Stimulated activated CD4-positive, alpha-beta T cell treated with anti-CD3 and anti-CD28 coated beads, Interleukin-1b, Interleukin-23, amount 100 ng/mL, for 48 hours (primary cell): ENCODE results near the gene SST.

Experiments
- DNase-seq: peaks from one replicate; pipeline ENCODE4 v3.0.0-alpha.2; 2020

Gene SST

DNA sequence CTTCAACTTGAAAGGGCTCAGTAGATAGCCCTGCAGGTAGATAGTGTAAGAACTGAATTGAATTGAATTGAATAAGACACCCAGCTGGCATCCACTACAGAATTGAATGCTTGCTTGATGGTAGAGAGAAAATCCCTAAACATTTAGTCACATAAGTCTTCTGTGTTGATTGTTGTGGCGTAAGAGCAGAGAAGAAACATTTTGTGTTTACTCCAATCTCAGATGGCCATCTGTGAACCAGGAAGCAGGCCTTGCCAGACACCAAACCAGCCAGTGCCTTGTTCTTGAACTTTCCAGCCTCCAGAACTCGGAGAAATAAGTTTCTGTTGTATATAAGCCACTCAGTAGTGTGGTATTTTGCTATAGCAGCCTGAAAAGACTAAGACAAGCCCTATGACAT is 43.6 kb downstream of the SST start:
- no peak for DNase-seq

DNA sequence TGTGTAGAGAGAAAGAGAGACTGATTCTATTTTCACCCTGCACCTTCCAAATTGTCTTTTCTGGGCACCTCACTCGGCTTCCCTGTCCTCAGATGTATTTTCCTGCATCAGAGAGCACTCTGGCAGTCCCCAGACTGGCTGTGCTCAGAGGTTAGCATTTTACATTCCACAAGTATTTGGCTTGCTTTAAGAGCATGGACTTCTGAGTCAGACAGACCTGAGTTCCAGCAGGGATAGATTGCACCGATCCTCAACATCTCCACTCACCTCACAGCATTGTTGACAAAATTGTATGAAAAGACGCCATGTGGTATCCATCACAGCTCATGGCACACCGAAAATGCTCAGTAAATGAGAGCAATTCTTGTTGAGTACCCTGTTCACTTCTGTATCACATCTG is 45.6 kb downstream of the SST start:
- no peak for DNase-seq

DNA sequence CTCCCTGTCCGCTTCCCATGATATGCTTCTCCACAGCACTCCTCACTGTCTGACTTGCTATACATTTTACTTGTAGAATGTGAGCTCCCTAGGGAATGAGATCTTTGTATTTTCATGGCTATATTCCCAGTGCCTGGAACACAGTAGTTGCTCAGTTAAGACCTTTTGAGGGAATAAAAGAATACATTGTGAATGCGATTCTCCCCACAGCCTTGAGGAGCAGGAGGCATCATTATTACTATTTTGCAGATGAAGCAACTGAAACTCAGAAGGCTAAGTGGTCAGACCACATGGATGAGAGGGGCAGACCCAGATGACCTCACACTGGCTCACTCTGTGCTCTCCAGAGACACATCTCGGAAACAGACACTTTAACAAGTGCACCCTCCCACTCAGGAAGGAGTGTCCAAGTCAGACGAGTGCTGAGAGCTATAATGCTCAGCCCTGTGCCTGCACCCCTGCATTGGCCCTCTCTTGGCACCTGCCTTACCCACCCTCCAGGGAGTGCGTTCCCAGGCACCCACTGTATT is 46.8 kb downstream of the SST start:
- DNase-seq, result no peak

DNA sequence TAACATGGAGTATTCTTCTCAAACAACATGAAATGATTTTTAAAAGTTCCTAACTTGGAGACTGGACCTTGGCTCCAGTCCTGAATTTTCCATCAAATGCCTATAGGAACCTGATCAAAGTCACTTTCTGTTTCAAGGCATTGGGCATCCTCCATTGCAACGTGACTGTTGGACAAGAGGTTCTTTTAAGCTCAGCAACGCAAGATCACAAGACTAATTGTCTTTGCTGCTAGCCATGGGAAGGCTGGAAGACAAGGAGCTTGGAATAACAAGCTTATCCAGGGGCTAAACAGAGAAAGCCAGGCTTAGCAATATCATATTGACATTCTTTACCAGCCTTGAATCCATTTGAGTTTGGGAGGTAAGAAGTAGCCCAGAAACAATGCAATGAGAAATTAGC is 48.3 kb downstream of the SST start:
- DNase-seq, result no peak

DNA sequence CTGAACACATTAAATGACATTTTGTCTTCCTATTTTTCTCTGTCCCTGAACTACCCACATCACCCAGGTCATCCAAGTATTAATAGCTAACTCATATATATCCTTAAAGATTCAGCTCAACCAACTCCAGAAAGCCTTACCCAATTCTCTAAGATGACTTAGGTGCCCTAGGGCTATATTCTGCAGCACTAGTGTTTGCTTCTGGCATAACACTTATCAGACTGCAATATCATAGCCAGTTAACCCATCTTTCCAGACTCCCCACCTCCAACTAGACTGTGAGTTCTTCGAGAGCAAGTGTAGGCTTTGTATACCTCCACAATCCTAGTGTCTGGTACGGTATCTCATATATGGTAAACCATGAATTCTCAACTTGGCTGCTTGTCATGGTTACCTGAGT is 50.7 kb downstream of the SST start:
- no peak for DNase-seq
